SK-N-DZ (cell line): ENCODE results near the gene ZIC1. TPM values are rescaled to one million over a fixed set of nuclear protein-coding genes. Genes with fewer than 3 reads are reported as not detected.

ENCODE experiments used
- DNase-seq: peaks from one replicate; pipeline ENCODE4 v3.0.0-alpha.2; 2015; ENCODE audit warnings: low spot score
- polyA plus RNA-seq, 2 experiments: library from polyadenylated mRNA; depleted of rRNA; stranded (reverse); fragments of >200 nt; gene quantifications; 2 replicates each; pipeline ENCODE4 v1.2.3, GENCODE V29; 2014

The ZIC1 gene
- polyA plus RNA-seq (2014; cell fraction: cytosol; rRNA removed): not detected in 2 replicates
- 0.02 TPM in 1 of 2 replicates, not detected in the other for polyA plus RNA-seq (2014; cell fraction: nucleus; rRNA removed)

DNA sequence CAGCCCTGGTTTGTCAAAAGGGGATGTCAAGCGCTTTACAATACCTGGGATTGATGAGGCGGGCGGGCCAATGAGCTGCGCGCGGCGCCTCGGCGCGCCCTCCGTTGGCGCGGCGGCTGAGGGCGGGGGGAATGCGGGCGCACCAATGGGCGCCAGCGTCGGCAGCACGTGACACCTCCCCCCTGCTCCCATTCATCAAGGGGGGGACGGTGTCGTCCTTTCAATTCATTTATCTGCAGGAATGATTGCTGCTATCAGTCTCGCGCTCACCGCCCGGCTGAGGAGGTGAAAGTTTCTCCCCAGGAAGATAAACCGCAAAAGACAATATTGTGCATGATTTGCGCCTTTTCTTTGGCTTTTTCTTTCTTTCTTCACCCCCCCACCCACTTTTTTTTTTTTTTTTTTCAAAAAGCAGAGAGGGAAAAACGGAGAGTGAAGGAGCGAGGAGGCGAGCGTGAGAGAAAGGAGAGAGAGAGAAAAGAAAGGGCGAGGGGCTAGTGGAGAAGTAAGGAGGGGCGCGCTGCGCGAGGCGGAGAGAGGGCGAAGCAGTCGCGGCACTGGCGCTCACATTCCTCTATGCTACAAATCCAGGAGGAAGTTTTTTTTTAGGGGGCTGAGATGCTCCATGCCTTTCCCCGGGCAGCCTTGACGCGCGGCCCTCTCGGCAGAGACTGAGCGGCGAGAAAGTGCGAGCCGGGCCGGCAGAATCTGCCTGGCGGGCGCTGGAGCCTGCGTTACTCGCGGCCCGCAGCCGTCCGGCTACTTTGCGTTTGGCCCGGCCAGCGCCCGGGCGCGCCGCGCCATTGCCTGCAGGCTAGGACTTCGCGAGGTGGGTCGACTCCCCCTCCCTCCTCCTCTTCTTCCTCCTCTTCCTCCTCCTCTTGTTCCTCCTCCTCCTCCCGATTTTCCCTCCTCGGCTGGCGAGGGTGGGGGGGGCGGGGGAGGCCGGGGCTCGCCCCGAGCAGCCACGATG is at the start of gene ZIC1:
Gene ZIC1, plus strand, starts transcription at position 223 of the 973 bp plus-strand sequence. Its CDS starts 748 bp downstream, at position 971.
- no peak for DNase-seq

- DNase-seq: no peak
Observed at GRCh38 chr3:147360051-147360439, 49.1 kb upstream of the ZIC1 start.

DNA sequence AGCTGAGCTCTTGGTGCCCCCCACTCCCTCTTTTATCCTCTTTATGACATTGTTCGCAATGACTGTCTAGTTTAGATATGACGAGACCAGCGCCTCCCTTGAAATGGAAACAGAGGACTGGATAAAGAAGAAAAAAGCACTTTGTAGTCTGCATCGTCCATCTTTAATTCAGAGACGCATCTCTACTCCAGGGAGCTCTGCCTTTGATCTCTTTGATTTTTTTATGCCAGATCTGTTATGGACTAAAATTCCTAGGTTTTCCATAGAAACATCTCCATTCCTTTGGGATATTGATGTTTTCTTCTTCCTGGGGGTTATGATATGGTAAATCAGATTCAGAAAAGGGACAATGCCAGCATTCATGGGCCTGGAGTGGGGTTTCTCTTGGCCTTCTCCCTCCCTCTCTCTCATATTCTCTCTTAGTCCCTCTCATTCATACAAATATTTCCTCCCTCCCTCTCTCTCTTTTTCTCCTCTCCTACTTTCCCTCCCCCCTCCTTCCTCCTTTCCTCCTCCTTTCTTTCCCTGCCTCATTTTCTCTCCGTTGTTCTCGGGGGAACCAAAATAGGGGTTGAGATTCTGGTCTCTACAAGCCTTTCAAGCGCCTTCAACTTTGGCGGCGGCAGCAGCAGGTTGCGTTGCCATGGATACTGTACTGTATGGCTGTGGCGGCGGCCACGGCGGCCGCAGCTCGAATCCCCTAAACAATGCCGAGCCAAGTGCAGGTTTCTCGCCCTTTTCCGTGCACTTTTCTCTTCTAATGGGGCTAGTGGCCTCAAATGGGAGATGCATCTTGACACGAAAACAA is 48.3 kb upstream of the ZIC1 start:
- DNase-seq: peak; percentile 26

DNA sequence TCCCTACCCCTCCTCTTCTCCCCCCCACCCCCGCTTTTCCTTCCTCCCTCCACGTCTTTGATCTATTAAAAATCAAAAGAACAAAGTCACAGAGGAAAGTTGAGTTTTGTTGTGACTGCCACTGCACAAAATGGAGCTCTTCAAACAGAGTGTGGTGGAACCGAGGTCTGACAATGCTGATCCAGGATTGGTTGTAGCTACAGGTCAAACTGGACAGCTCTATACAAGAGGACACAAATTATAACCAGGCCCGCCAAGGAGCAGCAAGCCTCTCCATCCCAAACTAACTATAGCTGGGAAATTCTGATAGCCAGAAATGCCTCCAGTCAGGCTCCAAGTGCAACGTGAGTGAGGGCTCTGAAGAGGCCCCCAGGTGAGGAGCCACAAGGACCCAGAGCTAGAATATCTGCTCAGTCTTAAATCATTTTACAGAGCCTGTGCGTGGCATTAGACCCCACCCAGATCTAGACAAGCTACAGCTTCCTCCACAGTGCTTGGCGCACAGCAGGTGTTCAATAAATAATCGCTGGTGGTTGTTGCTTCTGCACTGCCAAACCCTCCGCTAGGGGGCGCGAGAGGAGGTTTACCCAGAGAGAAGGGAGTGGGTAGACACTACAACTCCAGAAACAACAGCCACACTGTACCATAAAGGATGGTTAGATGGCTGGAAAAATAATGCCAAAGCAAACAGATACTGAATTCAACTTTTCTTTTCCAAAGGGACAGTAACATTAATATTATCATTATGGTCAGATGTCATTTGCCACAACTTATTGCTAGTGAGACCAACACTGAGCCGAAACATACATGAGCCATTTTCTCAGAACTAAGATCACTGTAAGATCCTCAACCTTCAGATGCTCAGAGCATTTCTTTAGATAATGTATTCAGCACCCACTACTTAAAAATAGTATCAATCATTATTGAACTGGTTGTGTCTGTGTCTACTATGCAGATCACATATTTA is 47.4 kb upstream of the ZIC1 start:
- peak; percentile 18 for DNase-seq

DNA sequence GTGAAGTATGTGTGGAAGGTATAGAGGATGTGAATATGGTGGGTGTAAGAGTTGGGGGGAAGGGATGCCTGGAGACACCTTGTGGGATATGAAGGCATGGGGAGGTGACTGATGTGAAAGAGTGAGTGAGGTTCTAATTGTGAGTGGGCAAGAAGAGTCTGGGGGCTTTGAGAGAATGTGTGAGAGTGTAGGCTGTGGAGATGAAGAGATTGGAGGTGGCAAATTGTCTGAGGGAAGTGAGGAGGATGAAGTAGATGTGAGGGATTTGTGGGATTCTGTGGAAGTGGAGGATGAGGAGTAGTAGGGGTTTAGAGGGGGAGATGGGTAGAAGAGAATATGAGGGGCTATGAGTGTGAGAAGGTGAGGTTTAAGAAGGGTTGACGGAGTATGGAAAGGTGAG is 44.4 kb upstream of the ZIC1 start:
- no peak for DNase-seq

- no peak for DNase-seq
Observed at GRCh38 chr3:147365196-147366115, 43.7 kb upstream of the ZIC1 start.

- no peak for DNase-seq
Observed at GRCh38 chr3:147367676-147368075, 41.5 kb upstream of the ZIC1 start.

DNA sequence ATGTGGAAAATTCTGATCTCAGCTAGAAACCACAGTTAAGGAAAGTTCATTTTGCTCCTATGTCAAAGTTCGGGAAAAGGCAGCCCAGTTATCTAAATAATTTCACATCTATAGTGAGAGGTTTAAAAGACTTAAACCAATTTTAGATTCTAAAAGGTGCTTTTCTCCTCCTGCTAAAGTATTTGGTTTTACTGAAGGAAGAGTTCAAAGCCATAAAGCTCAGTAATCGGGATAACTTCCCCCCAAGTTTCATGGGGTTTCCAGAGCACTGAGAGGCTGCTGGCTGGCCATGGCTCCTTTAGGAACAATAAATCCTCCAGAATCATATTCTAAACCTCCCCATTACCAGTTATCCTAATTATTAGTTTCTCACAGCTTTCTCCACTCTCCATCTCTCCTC is 41.0 kb upstream of the ZIC1 start:
- no peak for DNase-seq

DNA sequence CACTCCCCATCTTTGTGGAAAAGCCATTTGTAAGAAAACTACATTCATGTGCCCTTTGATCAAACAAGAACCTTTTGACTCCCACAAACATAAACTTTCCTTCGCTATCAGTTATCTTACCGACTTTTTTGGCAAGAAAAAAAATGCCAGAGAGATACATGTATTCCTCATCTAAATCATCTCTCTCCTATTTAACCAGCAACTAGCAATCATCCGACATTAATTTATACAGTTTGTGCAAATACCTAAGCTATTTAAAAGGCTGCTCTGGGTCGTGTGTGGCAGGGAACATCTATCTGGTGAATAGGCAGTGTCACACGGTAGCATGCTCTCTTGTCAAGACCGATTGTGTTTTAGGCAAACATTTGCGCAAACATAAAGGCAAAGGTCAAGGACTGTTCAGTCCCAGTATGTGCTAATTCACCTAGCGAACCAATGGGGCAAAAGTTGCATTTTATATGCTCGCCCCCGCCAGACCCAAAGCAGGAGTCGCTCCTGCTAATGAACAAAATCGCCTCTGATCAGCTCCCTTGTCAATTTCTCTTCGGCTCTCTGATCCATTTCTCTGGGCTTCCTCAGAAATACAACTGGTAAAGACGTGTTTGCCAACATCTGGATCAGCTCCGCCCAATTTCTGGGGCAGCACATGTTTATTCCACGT is 40.5 kb upstream of the ZIC1 start:
- no peak for DNase-seq

DNA sequence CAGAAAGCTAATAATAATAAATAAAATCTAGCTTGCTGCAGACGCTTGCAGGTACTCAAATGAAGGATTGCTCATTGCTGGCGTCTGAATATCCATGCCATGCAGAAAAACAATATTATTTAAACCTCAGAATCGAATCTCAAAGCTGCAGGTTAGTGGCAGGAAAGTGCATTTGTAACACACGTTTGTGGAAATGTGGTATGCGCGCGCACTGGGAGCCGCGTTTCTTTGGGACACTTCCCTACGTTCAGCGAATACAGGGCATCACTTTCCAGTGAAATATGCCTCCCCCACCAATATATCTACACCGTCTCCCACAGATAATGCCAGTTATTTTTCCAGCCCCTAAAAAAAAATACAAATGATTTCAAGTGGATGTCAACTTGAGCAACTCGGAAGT is 39.9 kb upstream of the ZIC1 start:
- DNase-seq: no peak

- no peak for DNase-seq
Observed at GRCh38 chr3:147369661-147370123, 39.5 kb upstream of the ZIC1 start.

DNA sequence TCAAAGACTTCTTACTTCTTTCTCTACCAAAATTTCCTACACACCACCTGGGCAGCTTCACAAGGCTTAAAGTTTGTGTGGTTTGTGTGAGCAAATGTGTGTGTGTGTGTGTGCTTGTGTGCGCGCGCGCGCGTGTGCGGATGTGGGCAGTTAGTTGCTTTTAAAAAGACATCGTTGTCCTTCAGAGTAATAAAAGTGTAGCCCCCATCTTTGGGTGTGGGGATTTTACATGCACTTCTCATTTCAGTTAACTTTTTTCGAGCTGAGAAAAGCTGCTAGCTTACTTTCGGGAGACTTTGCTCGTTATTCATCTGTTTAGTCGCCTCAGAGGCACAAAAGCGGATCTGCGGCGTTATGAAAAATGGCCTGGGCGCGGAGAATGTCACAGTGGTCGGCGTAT is 38.8 kb upstream of the ZIC1 start:
- DNase-seq: no peak

- DNase-seq: no peak
Observed at GRCh38 chr3:147371140-147371539, 38.0 kb upstream of the ZIC1 start.

GRCh38 chr3:147371771-147372340 is 37.3 kb upstream of the ZIC1 start:
- no peak for DNase-seq

GRCh38 chr3:147372525-147373027 is 36.6 kb upstream of the ZIC1 start:
- DNase-seq: no peak

- no peak for DNase-seq
Observed at GRCh38 chr3:147373301-147373700, 35.9 kb upstream of the ZIC1 start.

DNA sequence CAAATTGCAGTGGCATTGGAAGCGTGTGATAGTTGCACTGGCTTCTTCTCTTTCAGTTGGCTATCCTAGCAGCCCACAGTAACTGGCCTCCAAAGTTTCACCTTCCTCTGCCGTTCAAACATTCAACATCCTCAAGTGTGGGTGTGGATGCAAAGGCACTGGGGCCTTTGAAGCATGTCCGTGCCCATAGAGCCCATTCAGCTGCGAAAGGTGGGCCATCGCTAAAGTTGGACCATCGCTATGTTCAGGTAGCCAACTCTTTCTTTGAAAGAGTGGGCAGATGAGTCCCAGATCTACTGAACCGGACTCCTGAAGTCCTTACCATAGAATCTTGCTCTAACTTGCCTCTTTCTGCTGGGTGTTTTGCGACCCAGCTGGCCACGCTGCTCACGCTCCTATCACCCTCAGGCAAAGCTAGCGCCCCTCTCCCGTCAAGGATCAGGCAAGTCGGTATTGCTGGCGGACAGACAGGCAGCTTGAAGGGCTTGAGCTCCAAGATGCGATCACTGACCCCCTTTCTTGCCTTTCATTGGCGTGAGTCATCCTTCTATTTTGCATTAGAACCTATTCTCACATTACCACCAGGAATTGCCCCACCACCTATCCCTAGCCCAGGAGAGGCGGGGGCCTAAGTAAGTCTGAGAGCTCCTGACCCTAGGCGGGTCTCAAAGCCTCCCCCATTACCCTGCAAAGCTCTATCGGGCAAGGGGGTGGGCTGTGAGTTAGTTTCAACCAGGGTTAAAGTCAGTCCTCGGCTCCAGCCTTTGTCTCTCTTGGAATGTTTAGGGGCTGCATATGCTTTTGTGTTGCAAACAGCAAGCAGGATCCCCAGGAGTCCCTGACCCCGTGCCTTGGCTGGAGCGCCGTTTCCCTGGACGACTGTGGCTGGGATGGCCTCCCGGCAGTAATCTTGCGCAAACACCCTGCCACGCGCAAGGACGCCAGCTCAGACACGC is 31.5 kb upstream of the ZIC1 start:
- DNase-seq: no peak

- no peak for DNase-seq
Observed at GRCh38 chr3:147379651-147380050, 29.5 kb upstream of the ZIC1 start.
